HS-27A (cell line): ENCODE measurements around the gene DUSP1.

Experiments used
- DNase-seq: peaks from one replicate; pipeline ENCODE4 v3.0.0-alpha.2; 2012; ENCODE audit warnings: low read depth, missing footprints

Gene DUSP1

GRCh38 chr5:172762214-172763119, 8.5 kb downstream of the DUSP1 start:
- no peak for DNase-seq

DNA sequence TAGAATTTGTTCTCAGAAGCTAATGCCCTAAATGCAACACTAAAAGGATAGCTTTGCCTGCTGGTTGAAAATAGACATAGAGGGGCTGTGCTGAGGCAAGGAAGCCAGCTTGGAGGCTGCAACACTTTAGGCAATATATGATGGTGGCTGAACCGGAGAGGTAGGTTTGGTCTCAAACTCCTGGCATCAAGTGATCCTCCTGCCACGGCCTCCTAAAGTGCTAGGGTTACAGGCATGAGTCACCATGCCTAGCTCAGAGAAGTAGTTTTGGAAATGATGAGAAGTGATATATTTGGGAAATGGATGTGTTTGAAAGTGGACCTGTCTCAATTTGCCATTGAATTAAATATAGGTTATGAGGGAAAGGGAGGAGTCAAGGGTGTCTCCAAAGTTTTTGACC, 10.0 kb downstream of the DUSP1 start:
- DNase-seq, result no peak

- no peak for DNase-seq
Measured at GRCh38 chr5:172760136-172760535, 10.9 kb downstream of the DUSP1 start.

DNA sequence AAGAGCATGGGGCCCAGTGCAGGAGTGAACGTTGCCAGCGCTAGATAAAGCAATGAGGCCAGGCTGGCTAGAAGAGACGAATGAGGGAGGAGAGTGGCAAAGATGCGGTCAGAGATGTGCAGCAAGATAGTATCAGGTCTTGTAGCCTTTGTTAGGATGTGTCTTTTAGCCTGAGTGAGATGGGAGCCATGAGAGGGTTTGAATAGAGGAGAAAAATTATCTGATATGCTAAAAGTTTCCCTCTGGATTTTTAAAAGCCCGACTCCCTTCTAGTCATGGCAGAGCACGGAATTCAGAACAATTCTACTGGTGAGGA, 12.2 kb downstream of the DUSP1 start:
- DNase-seq, result no peak

- no peak for DNase-seq
Measured at GRCh38 chr5:172758077-172758833, 12.7 kb downstream of the DUSP1 start.

GRCh38 chr5:172757394-172758010, 13.5 kb downstream of the DUSP1 start:
- DNase-seq, result no peak

DNA sequence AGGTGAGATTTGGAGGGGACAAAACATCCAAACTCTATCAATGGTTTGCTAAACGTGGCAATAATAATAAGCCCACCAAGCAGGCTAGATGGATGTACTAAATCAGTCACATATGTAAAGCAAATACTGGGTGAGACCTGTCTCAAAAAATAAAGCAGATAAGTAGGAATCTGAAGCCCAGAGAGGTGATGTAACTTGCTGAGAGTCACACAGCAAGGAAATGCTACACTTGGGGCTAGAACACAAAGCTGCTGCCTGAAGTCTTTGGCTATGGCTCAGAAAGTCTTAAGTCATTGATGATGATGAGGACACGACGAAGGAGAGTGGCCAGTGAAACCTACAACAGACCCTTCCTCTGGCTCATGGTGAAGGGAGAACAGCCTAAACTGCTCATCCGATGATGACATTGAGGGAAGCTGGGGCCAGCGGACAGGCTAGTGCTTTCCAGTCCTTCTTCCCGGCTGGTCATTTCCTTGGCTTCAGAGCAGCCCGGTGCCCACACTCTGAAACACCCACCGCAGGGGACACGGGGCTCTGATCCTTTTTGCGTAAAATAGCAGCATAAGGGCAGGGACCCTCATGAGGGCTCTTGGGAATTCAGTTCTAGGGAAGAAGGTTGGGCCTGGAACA, 14.1 kb downstream of the DUSP1 start:
- no peak for DNase-seq

DNA sequence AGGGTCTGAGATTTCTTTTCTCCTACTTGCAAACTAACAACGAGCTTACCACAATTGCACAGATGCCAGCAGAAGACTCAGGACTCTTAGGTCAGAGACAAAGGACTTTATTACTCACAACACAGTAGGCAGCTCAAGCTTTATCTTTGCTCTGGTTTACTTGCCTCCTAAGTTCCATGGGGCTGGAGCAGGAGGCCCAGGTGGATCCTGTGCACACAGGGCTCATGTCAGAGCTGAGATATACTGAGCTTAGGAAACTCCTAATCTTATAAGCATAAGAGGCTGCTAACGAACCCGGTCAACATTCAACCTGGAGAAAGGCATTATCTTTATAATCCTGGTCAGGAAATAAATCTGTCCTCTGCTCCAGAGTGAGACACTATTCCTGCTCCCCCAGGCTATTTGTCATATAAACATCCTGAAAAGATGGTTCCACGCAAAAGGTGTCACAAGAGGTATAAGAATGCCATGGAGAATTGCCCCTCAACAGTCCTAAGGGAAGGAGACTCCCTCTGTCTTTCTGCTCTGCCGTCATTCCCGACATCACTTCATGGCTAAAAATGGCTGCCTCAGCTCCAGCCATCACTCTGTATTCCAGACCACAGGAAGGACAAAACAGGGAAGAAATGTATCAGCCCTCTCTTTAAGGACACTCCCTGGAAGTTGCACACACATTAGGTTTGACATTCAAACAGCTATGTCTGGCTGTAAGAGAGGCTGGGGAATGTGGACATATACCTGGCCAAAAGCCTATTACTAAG, 16.2 kb downstream of the DUSP1 start:
- DNase-seq, result no peak

- no peak for DNase-seq
Measured at GRCh38 chr5:172753101-172753500, 17.9 kb downstream of the DUSP1 start.

DNA sequence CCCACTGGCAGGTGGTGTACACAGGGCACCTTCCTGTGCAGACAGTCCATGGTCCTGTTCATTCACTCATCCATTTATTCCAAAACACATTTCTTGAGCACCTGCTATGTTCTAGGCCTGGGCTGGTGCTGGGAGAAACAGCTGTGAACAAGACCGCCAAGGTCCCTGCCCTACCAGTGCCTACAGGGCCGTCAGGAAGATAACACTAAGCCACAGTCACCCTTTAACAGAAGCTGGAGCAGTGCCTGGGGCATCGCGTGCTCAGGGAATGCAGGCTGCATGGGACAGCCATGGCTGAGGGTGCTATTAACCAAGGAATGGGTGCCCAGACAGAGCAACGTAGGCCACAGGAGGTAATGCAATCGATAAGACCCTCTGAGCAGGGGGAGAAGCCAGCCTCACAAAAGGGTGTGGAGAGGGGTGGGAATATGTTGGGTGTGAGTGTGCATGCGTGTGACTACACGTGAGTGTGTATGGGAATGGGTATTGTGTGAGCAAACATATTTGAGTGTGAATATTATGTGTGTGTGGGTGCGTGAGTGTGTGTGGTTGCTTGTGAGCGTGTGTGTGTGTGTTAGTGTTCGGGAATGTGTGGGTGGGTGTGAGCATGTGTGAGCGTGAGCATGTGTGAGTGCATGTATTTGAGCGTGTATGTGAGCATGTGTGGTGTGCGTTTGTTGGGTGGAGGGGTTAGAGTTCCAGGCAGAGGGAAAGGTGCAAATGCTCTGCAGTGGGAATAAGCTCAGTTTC, 19.1 kb downstream of the DUSP1 start:
- no peak for DNase-seq

DNA sequence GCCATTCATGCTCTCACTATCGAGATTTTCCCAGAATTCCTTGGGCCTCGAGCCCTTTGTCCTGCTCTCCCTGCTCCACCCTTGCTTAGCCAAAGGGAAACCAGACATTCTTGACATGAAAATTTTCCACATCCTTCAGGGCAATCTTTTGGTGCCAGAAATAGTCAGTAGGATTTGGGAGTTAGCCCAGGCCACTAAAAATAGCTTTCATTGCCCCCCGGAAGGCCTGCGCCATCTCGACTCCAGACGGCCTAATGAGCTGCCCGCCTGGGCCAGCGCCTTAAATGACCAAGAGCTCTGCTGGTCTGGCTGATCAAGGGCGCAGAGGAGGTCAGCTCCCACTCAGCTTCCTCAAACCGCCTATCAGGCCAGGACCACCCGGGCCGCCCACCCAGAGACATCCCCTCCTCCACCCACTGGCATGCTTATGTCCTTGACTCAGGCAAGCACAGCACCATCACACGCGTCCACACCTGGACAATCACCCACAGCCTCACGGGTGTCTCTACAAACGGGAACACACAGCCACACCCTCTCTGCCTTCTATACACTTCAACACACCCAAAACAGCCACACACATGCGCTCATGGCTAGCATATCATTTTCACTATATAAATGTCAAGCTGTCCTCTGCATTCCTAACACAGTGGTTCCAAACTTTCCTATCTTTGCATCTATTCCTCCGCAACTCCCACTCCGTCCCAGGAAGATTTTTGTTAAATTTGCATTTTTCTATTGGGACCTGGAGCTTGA, 20.9 kb downstream of the DUSP1 start:
- DNase-seq, result no peak

GRCh38 chr5:172749076-172749475, 21.9 kb downstream of the DUSP1 start:
- DNase-seq, result no peak

DNA sequence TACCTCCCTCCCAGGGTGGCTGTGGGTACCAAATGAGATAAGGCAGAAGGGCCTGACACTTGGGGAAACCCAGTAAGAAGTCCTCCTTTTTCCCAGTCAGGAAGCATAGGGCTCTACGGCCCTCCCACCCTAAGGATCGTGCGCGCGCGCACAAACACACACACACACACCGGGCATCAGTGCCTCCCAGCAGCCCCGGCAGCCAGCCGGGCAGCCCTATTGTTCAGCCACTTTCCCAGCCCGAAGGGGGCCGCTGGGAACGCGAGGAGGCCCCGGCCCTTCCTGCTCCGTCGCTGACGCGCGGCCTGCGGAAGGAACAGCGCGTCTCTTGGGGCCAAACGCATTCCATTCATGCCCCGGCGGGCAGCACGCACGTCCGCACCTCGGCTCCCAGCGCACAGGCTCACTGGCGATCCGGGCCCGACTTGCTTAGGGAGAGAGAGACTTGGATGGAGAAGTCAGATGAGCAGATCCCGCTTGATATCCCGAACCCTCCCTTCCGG, 22.6 kb downstream of the DUSP1 start:
- DNase-seq, result no peak

- DNase-seq, result no peak
Measured at GRCh38 chr5:172747471-172747870, 23.5 kb downstream of the DUSP1 start.

DNA sequence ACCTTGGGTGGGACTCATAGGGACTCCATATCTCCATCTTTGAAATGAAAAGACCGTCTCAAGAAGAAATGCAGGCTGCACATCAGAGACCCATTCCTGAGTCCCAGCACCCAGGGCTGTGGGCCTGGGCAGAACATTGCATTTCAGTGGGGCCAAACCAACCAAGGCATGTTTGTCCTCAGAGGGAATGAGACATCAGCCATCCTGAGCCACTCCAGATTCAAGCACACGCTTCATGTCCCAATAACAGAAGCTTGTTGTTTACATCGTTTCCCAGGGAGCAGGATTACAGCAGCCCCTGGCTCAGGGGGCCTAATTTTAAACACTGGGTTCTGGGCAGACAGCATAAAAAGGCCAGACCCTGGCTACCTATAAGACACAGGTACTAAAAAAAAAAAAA, 24.3 kb downstream of the DUSP1 start:
- DNase-seq, result no peak

- DNase-seq, result no peak
Measured at GRCh38 chr5:172745838-172746237, 25.2 kb downstream of the DUSP1 start.

DNA sequence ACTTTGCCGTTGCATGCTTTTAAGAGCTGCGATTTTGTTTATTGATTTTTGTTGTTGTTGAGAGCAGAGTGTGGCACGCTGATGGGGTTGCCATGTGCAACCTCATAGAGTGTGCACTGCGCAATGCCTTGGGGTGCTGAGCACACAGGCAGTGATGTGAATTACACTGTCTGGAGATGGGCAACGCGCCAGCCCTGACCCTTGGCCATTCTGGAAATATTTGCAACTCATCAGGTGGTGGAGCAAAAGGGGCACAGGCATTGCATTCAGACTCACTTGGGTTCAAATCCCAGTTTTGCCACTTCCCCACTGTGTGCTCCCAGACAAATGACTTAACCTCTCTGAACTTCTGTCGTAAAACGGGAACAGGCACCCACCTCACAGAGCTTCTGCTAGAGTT, 25.6 kb downstream of the DUSP1 start:
- no peak for DNase-seq

GRCh38 chr5:172744123-172745104, 26.6 kb downstream of the DUSP1 start:
- DNase-seq, result no peak
